GM23338 (cell line): Measurements from ENCODE around the gene UPF1. TPM values are rescaled to one million over a fixed set of nuclear protein-coding genes. Genes with fewer than 3 reads are reported as not detected.
A peak's percentile ranks its signal among the peaks of the same experiment; 100 is the strongest.

Experiments
- ATAC-seq: fragments of 200-7000 bp; cut with Tn5 transposase; 3 replicates; pipeline ENCODE4 v1.9.1; 2020
- DNase-seq: peaks from one replicate; pipeline ENCODE4 v3.0.0-alpha.2; 2015; ENCODE audit warnings: low spot score
- H2AFZ ChIP-seq: fragments of 200-600 bp; sonication (generic); 2 replicates; pipeline ENCODE4 v1.8.0; 2016; ENCODE audit warnings: antibody characterized with exemption, mild to moderate bottlenecking, moderate library complexity
- H3F3A ChIP-seq: fragments of 200-600 bp; sonication (generic); replicated peaks from 2 replicates; pipeline ENCODE4 v1.8.0; 2017; ENCODE audit warnings: antibody characterized with exemption, mixed run types, low read depth
- H3K27ac ChIP-seq: fragments of 200-600 bp; sonication (generic); 2 replicates; pipeline ENCODE4 v1.6.1; 2016; ENCODE audit warnings: low read depth
- H3K27me3 ChIP-seq: fragments of 200-600 bp; sonication (generic); 2 replicates; pipeline ENCODE4 v1.8.0; 2016; ENCODE audit warnings: mild to moderate bottlenecking, mixed run types, moderate library complexity; ENCODE audit not compliant: insufficient read depth
- H3K36me3 ChIP-seq: fragments of 200-600 bp; sonication (generic); 2 replicates; pipeline ENCODE4 v1.8.0; 2016; ENCODE audit warnings: mild to moderate bottlenecking; ENCODE audit not compliant: insufficient read depth
- H3K4me1 ChIP-seq: fragments of 200-600 bp; sonication (generic); 2 replicates; pipeline ENCODE4 v1.8.0; 2016; ENCODE audit warnings: mild to moderate bottlenecking, moderate library complexity; ENCODE audit not compliant: insufficient read depth
- H3K4me2 ChIP-seq: fragments of 200-600 bp; sonication (generic); 2 replicates; pipeline ENCODE4 v1.7.1; 2017; ENCODE audit warnings: mixed run types
- H3K4me3 ChIP-seq: fragments of 200-600 bp; sonication (generic); 2 replicates; pipeline ENCODE4 v1.6.1; 2016; ENCODE audit warnings: mixed run types
- H3K79me2 ChIP-seq: fragments of 200-600 bp; sonication (generic); replicated peaks from 2 replicates; pipeline ENCODE4 v1.8.0; 2017; ENCODE audit warnings: mild to moderate bottlenecking; ENCODE audit not compliant: insufficient read depth
- H3K9me2 ChIP-seq: fragments of 200-600 bp; sonication (generic); 2 replicates; pipeline ENCODE4 v1.8.0; 2017; ENCODE audit not compliant: insufficient read depth
- H4K20me1 ChIP-seq: fragments of 200-600 bp; sonication (generic); replicated peaks from 2 replicates; pipeline ENCODE4 v1.8.0; 2017; ENCODE audit warnings: mild to moderate bottlenecking; ENCODE audit not compliant: insufficient read depth
- H3K27ac Mint-ChIP-seq: 2 replicates; pipeline ENCODE4 v1.8.0; 2020; ENCODE audit warnings: inconsistent platforms, mild to moderate bottlenecking, moderate library complexity, mixed read lengths
- H3K27me3 Mint-ChIP-seq: 3 replicates; pipeline ENCODE4 v1.8.0; 2022; ENCODE audit warnings: low read depth, mild to moderate bottlenecking, moderate library complexity, mixed read lengths, inconsistent platforms; ENCODE audit not compliant: insufficient read depth, poor library complexity
- H3K36me3 Mint-ChIP-seq: 3 replicates; pipeline ENCODE4 v1.8.0; 2021; ENCODE audit warnings: low read depth, mild to moderate bottlenecking, inconsistent platforms, moderate library complexity, mixed read lengths
- H3K4me1 Mint-ChIP-seq: 3 replicates; pipeline ENCODE4 v1.8.0; 2020; ENCODE audit warnings: mild to moderate bottlenecking, inconsistent platforms, mixed read lengths
- H3K4me3 Mint-ChIP-seq: 3 replicates; pipeline ENCODE4 v1.8.0; 2021; ENCODE audit warnings: moderate library complexity, mild to moderate bottlenecking, inconsistent platforms, mixed read lengths
- H3K9me3 Mint-ChIP-seq: 3 replicates; pipeline ENCODE4 v1.8.0; 2020; ENCODE audit warnings: moderate library complexity, mild to moderate bottlenecking, inconsistent platforms, mixed read lengths
- CREB1 ChIP-seq: fragments of 250-450 bp; sonication (Bioruptor Pico); IDR thresholded peaks from 2 replicates; pipeline ENCODE4 v1.5.0; 2020; ENCODE audit warnings: low read depth, mild to moderate bottlenecking, moderate library complexity
- EZH2 ChIP-seq: fragments of 200-600 bp; sonication (generic); IDR thresholded peaks from one replicate; pipeline ENCODE4 v1.8.0; 2017; ENCODE audit warnings: antibody characterized with exemption, mild to moderate bottlenecking, low read depth; ENCODE audit not compliant: unreplicated experiment
- STAT1 ChIP-seq: IDR thresholded peaks from one replicate; pipeline ENCODE4 v1.6.1; 2016; ENCODE audit warnings: antibody characterized with exemption; ENCODE audit not compliant: unreplicated experiment
- ZNF114 ChIP-seq: fragments of 250-450 bp; sonication (Bioruptor Pico); IDR thresholded peaks from 2 replicates; pipeline ENCODE4 v1.5.0; 2020; ENCODE audit warnings: mild to moderate bottlenecking, moderate library complexity
- ZNF462 ChIP-seq: fragments of 250-450 bp; sonication (Bioruptor Pico); IDR thresholded peaks from 2 replicates; pipeline ENCODE4 v1.5.0; 2020; ENCODE audit warnings: mild to moderate bottlenecking, moderate library complexity
- polyA plus RNA-seq: library from polyadenylated mRNA; unstranded; fragments of >200 nt; fragmentation: Nextera tagmentation; extraction: Ambion mirVana; gene quantifications from 2 replicates; pipeline ENCODE4 v1.2.1, GENCODE V29; 2016
- total RNA-seq: library from RNA; depleted of rRNA; stranded (reverse); fragments of >200 nt; shearing (Covaris generic); gene quantifications from 2 replicates; pipeline ENCODE4 v1.2.3, GENCODE V29; 2014
- TF ChIP-seq, protein P1 (sequence below), 2 experiments: fragments of 200-600 bp in 1 of 2; sonication (generic) in 1 of 2; conservative IDR thresholded peaks; 2 replicates each; pipeline versions ENCODE4 v1.5.1 to v1.6.1; 2016 to 2017; ENCODE audit warnings: antibody characterized with exemption in 2 of 2, low read depth in 2 of 2, mild to moderate bottlenecking in 2 of 2, moderate library complexity in 1 of 2

Gene UPF1
- total and polyA plus RNA-seq, 2 experiments from 2014 or later, result 13.8 to 138 TPM

GRCh38 chr19:18789422-18789869 is 42.3 kb upstream of the UPF1 start:
- ATAC-seq (peak; percentile 1), DNase-seq (no peak)
- Mint-ChIP-seq H3K27ac (no peak overlapping the region), H3K27me3 (peaks cover 97% of the 10 kb centered on the region), H3K4me3 (peak overlapping the region; percentile 74), H3K36me3 (no peaks in the 10 kb centered on the region; the same call in 2 of the 3 replicates), H3K9me3 (peaks cover 7% of the 10 kb centered on the region), H3K4me1 (peaks cover 16% of the 10 kb centered on the region)
- Histone ChIP-seq H3K27ac (no peak overlapping the region), H3K4me2 (peak overlapping the region; percentile 87), H3K27me3 (peaks cover 98% of the 10 kb centered on the region), H3K4me3 (peak overlapping the region; percentile 67), H3K36me3 (no peaks in the 10 kb centered on the region), H4K20me1 (peaks cover 16% of the 10 kb centered on the region), H2AFZ (no peak overlapping the region), H3K4me1 (peaks cover 12% of the 10 kb centered on the region; the same call in 1 of the 2 replicates), H3F3A (0 out of 2 replicates have a peak, but pooled peaks cover 6% of the 10 kb centered on the region), H3K79me2 (no peaks in the 10 kb centered on the region), H3K9me2 (no peaks in the 10 kb centered on the region)
- TF ChIP-seq STAT1 (no peak), EZH2 (peak; percentile 13)

DNA sequence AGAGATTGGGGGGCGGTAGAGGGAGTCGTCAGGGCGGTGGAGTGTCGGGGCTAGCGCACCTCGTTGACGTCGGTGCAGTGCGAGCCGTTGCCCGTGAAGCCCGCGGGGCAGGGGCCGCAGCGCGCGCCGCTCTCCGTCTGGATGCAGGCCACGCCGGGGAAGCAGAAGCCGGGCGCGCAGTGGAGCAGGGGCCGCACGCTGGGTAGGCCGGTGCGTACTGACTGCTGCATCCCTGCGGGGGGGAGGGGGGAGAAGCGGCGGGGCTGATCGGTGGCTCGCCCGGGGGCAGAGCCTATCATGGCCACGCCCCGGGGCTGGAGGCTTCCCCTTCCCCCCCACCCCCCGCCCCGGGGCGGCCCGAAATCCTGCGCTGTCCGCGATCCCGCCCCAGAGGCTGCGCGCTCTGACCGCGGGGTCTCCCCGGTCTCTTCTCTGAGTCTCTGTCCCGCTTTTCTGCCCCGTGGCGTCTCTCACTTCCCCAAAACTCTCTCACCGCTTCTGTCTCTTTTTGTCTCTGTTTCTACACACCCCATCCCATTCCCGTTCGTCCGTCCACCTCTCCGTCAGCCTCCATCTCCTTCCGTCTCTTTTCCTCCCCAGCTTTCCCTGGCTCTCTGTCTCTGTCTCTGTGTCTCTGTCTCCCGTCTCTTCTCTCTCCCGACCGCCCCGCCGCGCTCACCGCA is 41.7 kb upstream of the UPF1 start:
- Mint-ChIP-seq H3K27ac (no peak overlapping the region), H3K4me1 (peaks cover 16% of the 10 kb centered on the region), H3K4me3 (peak overlapping the region; percentile 74), H3K9me3 (peaks cover 7% of the 10 kb centered on the region), H3K27me3 (peaks cover 96% of the 10 kb centered on the region), H3K36me3 (no peaks in the 10 kb centered on the region; the same call in 2 of the 3 replicates)
- ATAC-seq (peak; percentile 37), DNase-seq (peak; percentile 84)
- H3K27me3 ChIP-seq, result peaks cover 98% of the 10 kb centered on the region
- no peaks in the 10 kb centered on the region for H3K79me2 ChIP-seq
- TF ChIP-seq CREB1 (no peak), ZNF462 (CRISPR knock-in tag) (no peak), ZNF114 (no peak)
- TF ChIP-seq, protein P1, sequence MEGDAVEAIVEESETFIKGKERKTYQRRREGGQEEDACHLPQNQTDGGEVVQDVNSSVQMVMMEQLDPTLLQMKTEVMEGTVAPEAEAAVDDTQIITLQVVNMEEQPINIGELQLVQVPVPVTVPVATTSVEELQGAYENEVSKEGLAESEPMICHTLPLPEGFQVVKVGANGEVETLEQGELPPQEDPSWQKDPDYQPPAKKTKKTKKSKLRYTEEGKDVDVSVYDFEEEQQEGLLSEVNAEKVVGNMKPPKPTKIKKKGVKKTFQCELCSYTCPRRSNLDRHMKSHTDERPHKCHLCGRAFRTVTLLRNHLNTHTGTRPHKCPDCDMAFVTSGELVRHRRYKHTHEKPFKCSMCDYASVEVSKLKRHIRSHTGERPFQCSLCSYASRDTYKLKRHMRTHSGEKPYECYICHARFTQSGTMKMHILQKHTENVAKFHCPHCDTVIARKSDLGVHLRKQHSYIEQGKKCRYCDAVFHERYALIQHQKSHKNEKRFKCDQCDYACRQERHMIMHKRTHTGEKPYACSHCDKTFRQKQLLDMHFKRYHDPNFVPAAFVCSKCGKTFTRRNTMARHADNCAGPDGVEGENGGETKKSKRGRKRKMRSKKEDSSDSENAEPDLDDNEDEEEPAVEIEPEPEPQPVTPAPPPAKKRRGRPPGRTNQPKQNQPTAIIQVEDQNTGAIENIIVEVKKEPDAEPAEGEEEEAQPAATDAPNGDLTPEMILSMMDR (conservative IDR thresholded peaks at IDR 0.05; ENCODE audit: low read depth in 2 of 2), result no peak
- peaks cover 11% of the 10 kb centered on the region for H4K20me1 ChIP-seq
- H3K4me2 ChIP-seq, result peak overlapping the region; percentile 87
- H2AFZ ChIP-seq, result peak overlapping the region; percentile 99
- peaks cover 12% of the 10 kb centered on the region; the same call in 1 of the 2 replicates for H3K4me1 ChIP-seq
- H3K27ac ChIP-seq, result no peak overlapping the region
- 0 out of 2 replicates have a peak, but pooled peaks cover 6% of the 10 kb centered on the region for H3F3A ChIP-seq
- H3K36me3 ChIP-seq, result no peaks in the 10 kb centered on the region
- no peaks in the 10 kb centered on the region for H3K9me2 ChIP-seq
- peak overlapping the region; percentile 67 for H3K4me3 ChIP-seq
